GM21619 (cell line): ENCODE results near the gene TMEM140.

Source experiments
- ATAC-seq: cut with Tn5 transposase; IDR thresholded peaks from one replicate; pipeline ENCODE4 v1.9.1; 2021; ENCODE audit not compliant: unreplicated experiment

TMEM140 gene

GRCh38 chr7:135158141-135158655, 10.3 kb downstream of the TMEM140 start:
- no peak for ATAC-seq

- ATAC-seq: no peak
These were observed 11.0 kb downstream of the TMEM140 start for GRCh38 chr7:135158874-135159273.

DNA sequence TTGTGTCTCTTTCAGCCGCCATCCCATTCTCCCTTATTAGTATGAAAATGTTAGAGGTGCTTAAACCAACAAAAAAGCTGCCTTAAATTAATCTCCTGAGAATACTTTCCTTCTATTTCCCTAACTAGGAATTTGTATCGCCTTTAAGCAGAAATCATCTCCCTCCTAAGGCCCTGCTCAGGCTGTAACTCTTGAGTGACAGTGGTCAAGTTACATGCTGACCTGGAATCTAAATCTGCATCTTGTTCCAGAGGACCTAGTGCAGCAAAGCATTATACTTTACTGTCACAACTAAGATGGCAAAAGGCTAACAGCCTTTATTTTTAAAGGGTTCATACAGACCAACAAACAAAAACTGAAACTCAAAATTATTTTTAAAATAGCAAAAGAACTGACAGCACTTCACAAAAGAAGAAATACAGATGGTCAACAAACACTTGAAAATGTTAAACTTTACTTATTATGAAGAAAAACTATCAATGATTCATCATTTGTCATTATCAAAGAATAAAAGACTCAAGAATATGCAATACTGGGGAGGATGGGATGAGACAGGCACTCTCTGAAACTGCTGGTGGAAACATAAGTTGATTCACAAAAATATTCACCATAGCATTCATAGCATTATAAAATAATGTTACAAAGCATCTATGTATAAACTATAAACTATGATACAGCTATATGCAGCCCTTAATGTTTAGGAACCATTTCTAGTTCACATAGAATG, 11.7 kb downstream of the TMEM140 start:
- ATAC-seq: no peak

GRCh38 chr7:135160098-135160857, 12.4 kb downstream of the TMEM140 start:
- ATAC-seq: peak; percentile 57

DNA sequence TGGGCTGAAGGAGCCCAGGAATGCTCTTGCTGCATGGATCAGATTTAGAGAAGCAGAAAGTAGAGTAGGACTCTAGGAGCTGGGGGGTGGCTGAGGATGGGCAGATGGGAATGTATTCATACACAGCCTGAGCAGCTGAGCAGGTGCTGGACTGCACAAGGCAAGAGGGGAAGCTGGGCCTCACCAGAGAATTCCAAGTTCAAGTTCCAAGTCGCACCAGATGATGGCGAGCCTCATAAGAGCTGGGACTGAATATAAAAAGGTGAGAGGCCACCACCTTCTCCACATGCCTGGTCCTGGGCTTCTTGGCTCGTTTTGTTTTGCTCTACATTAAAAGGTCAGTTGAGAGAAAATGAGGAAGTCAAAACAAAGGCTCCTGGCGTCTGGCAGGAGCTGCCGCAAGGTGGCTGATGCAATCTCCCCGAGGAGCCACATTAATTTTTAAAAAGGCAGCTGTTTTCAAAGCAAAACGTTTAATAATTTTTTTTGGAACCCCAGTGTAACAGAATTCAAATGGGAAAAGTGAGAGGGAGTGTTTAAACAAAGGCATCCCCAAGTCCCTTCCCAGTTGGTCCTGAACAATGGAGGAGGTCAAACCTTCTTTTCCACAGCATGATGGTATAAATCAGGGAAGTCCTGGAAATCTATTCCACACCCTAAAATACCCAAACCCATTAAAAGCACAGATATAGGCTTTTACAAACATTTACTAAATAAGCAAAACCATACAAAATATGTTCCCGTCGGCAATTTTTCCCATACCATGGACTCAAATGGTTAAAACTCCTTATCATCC, 13.2 kb downstream of the TMEM140 start:
- ATAC-seq: no peak

- no peak for ATAC-seq
These were observed 13.8 kb downstream of the TMEM140 start for GRCh38 chr7:135161669-135162068.

DNA sequence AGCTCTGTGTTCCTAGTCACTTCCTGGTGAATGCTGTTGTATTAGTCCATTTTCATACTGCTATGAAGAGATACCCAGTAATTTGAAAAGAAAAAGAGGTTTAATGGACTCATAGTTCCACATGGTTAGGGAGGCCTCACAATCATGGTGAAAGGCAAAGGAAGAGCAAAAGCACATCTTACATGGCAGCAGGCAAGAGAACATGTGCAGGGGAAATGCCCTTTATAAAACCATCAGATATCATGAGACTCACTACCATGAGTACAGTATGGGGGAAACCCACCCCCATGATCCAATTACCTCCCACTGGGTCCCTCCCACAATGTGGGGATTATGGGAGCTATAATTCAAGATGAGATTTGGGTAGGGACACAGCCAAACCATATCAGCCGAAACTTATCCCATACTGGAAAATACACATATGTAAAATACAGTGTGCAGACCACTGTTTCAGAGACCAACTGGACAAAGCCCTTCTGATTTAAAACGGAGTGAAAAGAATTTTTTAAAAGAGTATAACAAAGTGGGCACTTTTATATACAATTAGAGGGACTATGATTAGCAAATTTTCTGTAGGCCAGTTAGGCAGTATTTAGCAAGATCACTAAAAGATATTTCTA, 14.6 kb downstream of the TMEM140 start:
- ATAC-seq: no peak

- ATAC-seq: no peak
These were observed 16.6 kb downstream of the TMEM140 start for GRCh38 chr7:135164357-135165061.

- no peak for ATAC-seq
These were observed 18.0 kb downstream of the TMEM140 start for GRCh38 chr7:135165862-135166261.

DNA sequence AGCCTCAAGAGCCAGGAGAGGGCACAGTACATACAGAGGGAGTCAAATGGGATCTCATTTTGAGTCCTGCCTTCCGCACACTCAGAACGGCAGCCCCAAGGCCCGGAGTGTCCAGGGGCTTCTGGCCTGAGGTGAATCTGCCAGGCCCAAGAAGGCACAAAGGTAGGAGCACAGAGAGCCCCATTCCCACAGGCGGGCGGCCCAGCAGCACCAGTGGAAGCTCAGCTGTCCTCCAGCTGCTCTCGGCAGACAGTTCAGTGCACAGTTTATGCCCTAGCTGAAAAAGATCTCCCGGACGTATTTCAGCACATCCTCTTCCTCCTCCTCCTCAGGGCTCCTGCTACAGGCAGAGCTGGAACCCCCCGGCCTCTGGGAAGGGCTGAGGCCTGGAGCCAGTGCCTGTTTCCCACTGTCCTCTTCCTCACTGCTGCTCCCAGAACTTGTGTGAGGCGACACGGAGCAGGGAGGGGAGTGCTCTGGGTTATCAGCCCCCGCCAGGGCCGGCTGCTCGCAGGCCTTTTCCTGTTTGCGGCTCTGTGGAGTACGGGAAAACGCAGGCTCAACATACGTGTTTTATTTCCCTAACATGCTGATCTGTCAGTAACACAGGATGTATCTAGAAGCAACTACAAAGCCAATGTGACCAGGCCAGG, 18.6 kb downstream of the TMEM140 start:
- no peak for ATAC-seq

DNA sequence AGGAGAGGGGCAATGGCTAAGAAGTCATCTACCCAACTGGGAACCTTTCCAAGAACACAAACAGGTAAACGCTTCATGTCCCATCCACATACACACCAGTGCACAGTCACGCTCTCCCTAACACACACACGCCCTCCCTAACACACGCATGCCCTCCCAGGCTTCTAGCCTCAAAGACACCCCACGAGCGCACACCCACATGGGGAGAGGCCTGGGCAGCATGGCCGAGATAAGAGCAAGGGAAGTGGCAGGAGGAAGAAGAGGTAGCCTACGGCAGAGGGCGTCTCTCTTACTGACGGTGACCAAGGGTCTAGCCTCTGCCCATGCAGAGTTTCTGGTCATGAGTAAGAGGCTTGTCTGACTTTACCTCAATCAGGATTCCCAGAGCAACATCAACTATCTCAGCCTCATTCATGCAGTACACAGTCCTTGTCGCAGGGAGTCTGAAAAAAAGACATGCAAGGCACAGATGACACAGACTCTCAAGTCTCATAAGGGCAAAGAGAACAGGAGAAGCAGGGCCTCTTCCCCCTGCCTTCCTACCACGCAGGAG, 19.6 kb downstream of the TMEM140 start:
- no peak for ATAC-seq

DNA sequence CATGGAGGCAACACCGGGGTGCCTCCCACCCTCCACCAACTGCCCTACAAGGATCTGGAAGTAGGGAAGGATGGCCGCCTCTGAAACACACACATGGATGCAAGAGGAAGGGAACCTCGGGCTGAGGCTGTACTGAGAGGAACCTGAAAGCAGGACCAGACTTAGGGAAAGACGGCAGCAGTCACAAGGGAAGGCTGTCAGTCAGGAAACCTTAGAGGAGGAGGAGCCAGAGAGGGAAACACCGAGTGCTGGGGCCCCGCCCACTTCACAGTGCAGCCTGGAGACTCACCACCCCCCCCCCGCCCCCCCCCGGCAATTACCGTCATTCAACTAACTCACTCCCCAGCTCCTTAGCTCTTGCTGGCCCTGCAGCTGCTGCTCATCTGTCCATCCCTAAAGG, 20.1 kb downstream of the TMEM140 start:
- ATAC-seq: no peak

- ATAC-seq: no peak
These were observed 20.7 kb downstream of the TMEM140 start for GRCh38 chr7:135168489-135169140.

DNA sequence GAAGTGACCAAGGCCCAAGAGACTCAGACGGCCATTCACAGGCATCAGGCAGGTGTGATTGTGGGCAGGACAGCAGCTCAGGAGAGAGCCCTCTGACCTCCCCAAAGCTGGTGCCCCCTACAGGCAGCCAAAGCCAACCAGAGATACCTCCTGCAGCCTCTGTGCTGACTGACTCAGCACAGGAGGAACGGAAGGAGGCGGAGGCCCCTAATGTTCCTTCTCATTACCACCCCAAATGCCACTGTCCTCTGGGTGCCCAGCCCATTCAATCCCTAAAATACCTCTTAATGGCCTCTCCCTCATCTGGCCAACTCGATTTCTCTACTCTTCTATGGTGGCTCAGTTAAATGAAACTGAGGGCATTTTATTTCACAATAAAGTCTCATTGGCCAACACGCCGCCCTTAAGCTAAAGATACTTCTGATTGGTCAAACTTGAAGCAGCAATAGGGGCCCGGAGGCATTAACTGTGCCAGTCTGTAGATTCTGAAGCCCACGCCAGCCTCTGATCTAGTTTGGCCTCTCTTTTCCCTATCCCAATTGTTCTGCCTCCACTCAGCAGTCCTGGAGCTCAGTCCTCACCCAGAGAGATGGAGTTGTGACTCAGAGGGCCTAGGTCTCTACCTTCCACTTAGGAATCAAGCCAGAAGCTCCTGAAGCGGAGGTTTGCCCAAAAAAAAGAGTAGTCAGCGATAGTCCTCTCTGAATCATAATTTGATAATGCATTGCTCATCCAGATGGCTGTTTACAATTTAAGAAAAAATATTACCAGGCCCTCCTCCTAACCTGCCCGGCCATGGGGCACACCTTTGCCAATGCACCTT, 21.5 kb downstream of the TMEM140 start:
- peak; percentile 32 for ATAC-seq

- ATAC-seq: peak; percentile 9
These were observed 22.0 kb downstream of the TMEM140 start for GRCh38 chr7:135169964-135170273.

- ATAC-seq: peak; percentile 59
These were observed 22.6 kb downstream of the TMEM140 start, which contains the start of gene CYREN for GRCh38 chr7:135170274-135170997. Gene CYREN (minus strand): TSS chr7:135170707. CDS start chr7:135168922, 1,785 bp downstream.

DNA sequence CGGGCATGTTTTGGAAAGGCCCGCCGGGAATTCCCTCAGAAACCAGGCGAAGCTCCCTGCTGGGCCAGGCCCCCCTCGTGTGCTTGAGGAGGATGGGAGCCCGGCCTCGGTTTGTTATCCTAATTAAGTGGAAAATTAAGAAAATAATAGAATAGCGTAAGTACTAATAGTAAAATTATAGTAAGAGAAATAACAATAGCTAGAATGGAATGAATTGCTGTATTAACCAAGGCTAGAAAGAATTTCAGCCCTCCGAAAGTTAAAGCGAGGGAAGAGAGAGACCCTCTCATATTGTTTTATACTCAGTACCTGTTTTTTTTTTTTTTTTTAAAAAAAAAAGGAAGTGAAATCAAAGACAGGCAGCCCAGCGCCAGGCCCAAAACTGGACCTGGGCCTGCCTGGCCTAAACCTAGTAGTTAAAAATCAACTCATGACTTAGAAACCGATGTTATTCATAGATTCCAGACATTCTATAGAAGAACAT, 23.2 kb downstream of the TMEM140 start:
- ATAC-seq: peak; percentile 41
